Uterus (tissue), 4 donors: ENCODE data around the gene ZNF746. TPM values are rescaled to one million over a fixed set of nuclear protein-coding genes. Genes with fewer than 3 reads are reported as not detected.
"Not testable (repeated sequence)": the region's sequence is repeated elsewhere in the genome, so short reads cannot be mapped to it uniquely, and the experiment has no call there.

ENCODE experiments used
- DNase-seq, 2 donors: peaks; one replicate each; pipeline ENCODE4 v3.0.0-alpha.2; 2019 to 2020
- H3K27ac ChIP-seq, 2 donors: fragments of 200-600 bp; sonication (generic); 1 replicate in 1 of 2; 2 replicates in 1 of 2; pipeline ENCODE4 v1.5.1; 2016 to 2018
- H3K27me3 ChIP-seq, 2 donors: fragments of 200-600 bp; sonication (generic); one replicate each; pipeline ENCODE4 v1.5.1; 2018 to 2019; ENCODE audit warnings: control low read depth in 1 of 2
- H3K36me3 ChIP-seq, 2 donors: fragments of 200-600 bp; sonication (generic); one replicate each; pipeline ENCODE4 v1.5.1; 2019; ENCODE audit warnings: control low read depth in 1 of 2
- H3K4me1 ChIP-seq, 2 donors: fragments of 200-600 bp; sonication (generic); one replicate each; pipeline ENCODE4 v1.5.1; 2018 to 2019; ENCODE audit warnings: control low read depth in 1 of 2
- H3K4me3 ChIP-seq, 2 donors: fragments of 200-600 bp; sonication (generic); 1 replicate in 1 of 2; 2 replicates in 1 of 2; pipeline ENCODE4 v1.5.1; 2018 to 2019; ENCODE audit warnings: mild to moderate bottlenecking in 1 of 2
- H3K9me3 ChIP-seq, 2 donors: fragments of 200-600 bp; sonication (generic); one replicate each; pipeline ENCODE4 v1.5.1; 2019; ENCODE audit warnings: control low read depth in 1 of 2
- POLR2A ChIP-seq, 2 donors: fragments of 450-650 bp; IDR thresholded peaks; one replicate each; pipeline ENCODE4 v1.6.1; 2016; ENCODE audit warnings: antibody characterized with exemption in 2 of 2, mild to moderate bottlenecking in 1 of 2, moderate library complexity in 1 of 2
- intact Hi-C: fragments of 100-400 bp; cut with DNase I; formaldehyde crosslinking; loops from one replicate; pipeline ENCODE4 v1.15.1; 2023; ENCODE audit warnings: low total_unique reads
- total RNA-seq, 4 donors: library from RNA; depleted of rRNA in 3 of 4; stranded (reverse); fragments of >200 nt in 3 of 4; gene quantifications; one replicate each; pipeline versions ENCODE4 v1.1.0 to v1.2.4, GENCODE V29; 2014 to 2023
- TF ChIP-seq, protein P1 (sequence below), 4 experiments: fragments of 200-600 bp in 2 of 4; fragments of 450-650 bp in 2 of 4; sonication (generic) in 2 of 4; IDR thresholded peaks; one replicate each; pipeline ENCODE4 v1.5.1; 2016 to 2019; ENCODE audit warnings: antibody characterized with exemption in 4 of 4, mild to moderate bottlenecking in 2 of 4, moderate library complexity in 1 of 4
- donor health status: DM: yes; HTN: yes; CAD: no.

Gene ZNF746
- total RNA-seq, 4 donors from 2014 or later: 15.6 to 30.5 (median 20.2) TPM

- Histone ChIP-seq H3K36me3 (no peaks in the 10 kb centered on the region), H3K27me3 (no peaks in the 10 kb centered on the region), H3K4me1 (no peaks in the 10 kb centered on the region), H3K4me3 (no peak overlapping the region), H3K9me3 (no peaks in the 10 kb centered on the region), H3K27ac (no peak overlapping the region)
- no peak for TF ChIP-seq POLR2A (IDR thresholded peaks at IDR 0.05)
- TF ChIP-seq, protein P1, sequence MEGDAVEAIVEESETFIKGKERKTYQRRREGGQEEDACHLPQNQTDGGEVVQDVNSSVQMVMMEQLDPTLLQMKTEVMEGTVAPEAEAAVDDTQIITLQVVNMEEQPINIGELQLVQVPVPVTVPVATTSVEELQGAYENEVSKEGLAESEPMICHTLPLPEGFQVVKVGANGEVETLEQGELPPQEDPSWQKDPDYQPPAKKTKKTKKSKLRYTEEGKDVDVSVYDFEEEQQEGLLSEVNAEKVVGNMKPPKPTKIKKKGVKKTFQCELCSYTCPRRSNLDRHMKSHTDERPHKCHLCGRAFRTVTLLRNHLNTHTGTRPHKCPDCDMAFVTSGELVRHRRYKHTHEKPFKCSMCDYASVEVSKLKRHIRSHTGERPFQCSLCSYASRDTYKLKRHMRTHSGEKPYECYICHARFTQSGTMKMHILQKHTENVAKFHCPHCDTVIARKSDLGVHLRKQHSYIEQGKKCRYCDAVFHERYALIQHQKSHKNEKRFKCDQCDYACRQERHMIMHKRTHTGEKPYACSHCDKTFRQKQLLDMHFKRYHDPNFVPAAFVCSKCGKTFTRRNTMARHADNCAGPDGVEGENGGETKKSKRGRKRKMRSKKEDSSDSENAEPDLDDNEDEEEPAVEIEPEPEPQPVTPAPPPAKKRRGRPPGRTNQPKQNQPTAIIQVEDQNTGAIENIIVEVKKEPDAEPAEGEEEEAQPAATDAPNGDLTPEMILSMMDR (IDR thresholded peaks at IDR 0.05): no peak
- intact Hi-C loops: no loop called here
- DNase-seq: no peak
Observed at GRCh38 chr7:149449897-149450296, 47.7 kb downstream of the ZNF746 start.

DNA sequence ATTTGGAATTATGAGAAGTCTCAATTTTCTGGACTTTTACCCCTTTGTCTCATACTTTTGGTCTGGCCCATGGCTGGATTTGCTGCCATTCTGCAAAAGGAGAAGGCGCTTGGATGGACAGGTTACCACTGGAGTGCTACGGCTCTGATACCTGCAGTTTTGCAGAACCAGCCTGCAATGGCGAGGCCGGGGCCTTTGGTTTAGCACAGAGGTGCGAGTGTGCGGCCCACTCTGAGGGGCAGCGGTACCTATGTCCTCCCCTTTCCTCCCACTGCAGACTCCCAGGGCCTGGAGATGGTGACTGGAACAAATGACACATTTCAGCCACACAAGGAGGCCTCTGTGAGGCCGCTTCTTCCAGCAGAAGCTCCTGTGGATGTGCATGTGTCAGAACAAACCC, 48.6 kb downstream of the ZNF746 start:
- DNase-seq: no peak
- no peaks in the 10 kb centered on the region for H3K36me3 ChIP-seq
- H3K9me3 ChIP-seq: no peaks in the 10 kb centered on the region
- no peaks in the 10 kb centered on the region for H3K4me1 ChIP-seq
- H3K4me3 ChIP-seq: no peak overlapping the region
- intact Hi-C loops: no loop called here
- H3K27ac ChIP-seq: no peak overlapping the region
- H3K27me3 ChIP-seq: no peaks in the 10 kb centered on the region
- TF ChIP-seq, protein P1 (IDR thresholded peaks at IDR 0.05): no peak
- no peak for TF ChIP-seq POLR2A (IDR thresholded peaks at IDR 0.05)

DNA sequence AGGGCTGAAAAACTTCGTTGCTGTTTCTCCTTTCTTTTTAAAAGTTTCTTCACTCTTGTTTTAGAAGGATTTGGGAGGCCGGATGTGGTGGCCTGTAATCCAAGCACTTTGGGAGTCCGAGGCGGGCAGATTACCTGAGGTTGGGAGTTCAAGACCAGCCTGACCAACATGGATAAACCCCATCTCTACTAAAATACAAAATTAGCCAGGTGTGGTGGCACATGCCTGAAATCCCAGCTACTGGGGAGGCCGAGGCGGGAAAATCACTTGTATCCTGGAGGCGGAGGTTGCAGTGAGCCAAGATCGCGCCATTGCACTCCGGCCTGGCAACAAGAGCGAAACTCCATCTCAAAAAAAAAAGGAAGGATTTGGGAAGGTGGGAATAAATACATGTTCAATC, 51.6 kb downstream of the ZNF746 start:
- H3K27me3 ChIP-seq, intact Hi-C loops, H3K4me1 ChIP-seq, DNase-seq, H3K9me3 ChIP-seq, H3K4me3 ChIP-seq, H3K27ac ChIP-seq, H3K36me3 ChIP-seq: not testable (repeated sequence)

- no peaks in the 10 kb centered on the region for H3K9me3 ChIP-seq
- H3K27me3 ChIP-seq: no peaks in the 10 kb centered on the region
- H3K4me3 ChIP-seq: no peak overlapping the region
- no peaks in the 10 kb centered on the region for H3K4me1 ChIP-seq
- no peaks in the 10 kb centered on the region for H3K36me3 ChIP-seq
- DNase-seq: no peak
- no peak overlapping the region for H3K27ac ChIP-seq
- intact Hi-C loops: no loop called here
- no peak for TF ChIP-seq POLR2A (IDR thresholded peaks at IDR 0.05)
- TF ChIP-seq, protein P1 (IDR thresholded peaks at IDR 0.05): no peak
Observed at GRCh38 chr7:149444287-149444686, 53.3 kb downstream of the ZNF746 start.

- intact Hi-C loops: no loop called here
- Histone ChIP-seq H3K4me3 (no peak overlapping the region), H3K4me1 (no peaks in the 10 kb centered on the region), H3K27ac (no peak overlapping the region), H3K36me3 (no peaks in the 10 kb centered on the region), H3K27me3 (no peaks in the 10 kb centered on the region), H3K9me3 (no peaks in the 10 kb centered on the region)
- DNase-seq: no peak
- TF ChIP-seq, protein P1 (IDR thresholded peaks at IDR 0.05): no peak
- TF ChIP-seq POLR2A (IDR thresholded peaks at IDR 0.05): no peak
Observed at GRCh38 chr7:149443523-149443922, 54.1 kb downstream of the ZNF746 start.

- no peak for DNase-seq
- intact Hi-C loops: no loop called here
- TF ChIP-seq, protein P1 (IDR thresholded peaks at IDR 0.05): no peak
- TF ChIP-seq POLR2A (IDR thresholded peaks at IDR 0.05): no peak
- Histone ChIP-seq H3K9me3 (no peaks in the 10 kb centered on the region), H3K4me3 (no peak overlapping the region), H3K4me1 (no peaks in the 10 kb centered on the region), H3K36me3 (no peaks in the 10 kb centered on the region), H3K27me3 (no peaks in the 10 kb centered on the region), H3K27ac (no peak overlapping the region)
Observed at GRCh38 chr7:149442924-149443323, 54.7 kb downstream of the ZNF746 start.
